ENCODE measurements around the gene MAFF. TPM values are rescaled to one million over a fixed set of nuclear protein-coding genes. Genes with fewer than 3 reads are reported as not detected.

The MAFF gene
- total RNA-seq, 2 experiments from 2014 or later = 15.3 to 16.4 TPM

DNA sequence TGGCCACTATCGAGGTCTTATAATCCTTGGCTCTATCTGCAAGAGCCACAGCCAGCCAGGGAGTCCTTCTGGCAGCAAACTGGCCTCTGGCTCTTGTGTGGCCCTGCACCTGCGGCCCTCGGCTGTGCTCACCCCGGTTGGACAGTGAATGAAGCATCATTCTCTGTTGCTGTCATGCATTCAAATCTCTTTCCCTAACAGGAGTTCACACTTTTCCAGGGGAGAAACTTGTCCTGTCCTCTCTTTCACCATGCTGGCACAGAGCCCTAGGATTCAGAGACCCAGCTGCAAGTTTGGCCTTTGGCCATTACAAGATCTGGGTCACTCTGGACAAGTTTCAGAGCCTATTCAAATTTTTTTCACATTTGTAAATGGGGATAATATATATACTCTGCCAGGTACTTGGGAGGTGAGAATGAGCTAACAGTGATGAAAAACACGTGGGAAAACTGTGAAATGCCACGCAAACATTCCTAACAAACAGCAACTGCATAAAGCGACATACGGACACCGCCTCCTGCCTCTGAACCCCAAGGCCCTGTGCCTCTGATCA, 36.8 kb downstream of the MAFF start:
- ChIA-PET POLR2A (no interaction called here), CTCF (no interaction called here)
- H3K4me1 Mint-ChIP-seq = no peaks in the 10 kb centered on the region
- H3K27me3 Mint-ChIP-seq = no peaks in the 10 kb centered on the region
- H3K27ac Mint-ChIP-seq = no peak overlapping the region
- no peaks in the 10 kb centered on the region for H3K9me3 Mint-ChIP-seq
- DNase-seq = no peak
- no peak overlapping the region for H3K4me3 Mint-ChIP-seq
- peaks cover 4% of the 10 kb centered on the region for H3K36me3 Mint-ChIP-seq (ENCODE audit: low read depth)

DNA sequence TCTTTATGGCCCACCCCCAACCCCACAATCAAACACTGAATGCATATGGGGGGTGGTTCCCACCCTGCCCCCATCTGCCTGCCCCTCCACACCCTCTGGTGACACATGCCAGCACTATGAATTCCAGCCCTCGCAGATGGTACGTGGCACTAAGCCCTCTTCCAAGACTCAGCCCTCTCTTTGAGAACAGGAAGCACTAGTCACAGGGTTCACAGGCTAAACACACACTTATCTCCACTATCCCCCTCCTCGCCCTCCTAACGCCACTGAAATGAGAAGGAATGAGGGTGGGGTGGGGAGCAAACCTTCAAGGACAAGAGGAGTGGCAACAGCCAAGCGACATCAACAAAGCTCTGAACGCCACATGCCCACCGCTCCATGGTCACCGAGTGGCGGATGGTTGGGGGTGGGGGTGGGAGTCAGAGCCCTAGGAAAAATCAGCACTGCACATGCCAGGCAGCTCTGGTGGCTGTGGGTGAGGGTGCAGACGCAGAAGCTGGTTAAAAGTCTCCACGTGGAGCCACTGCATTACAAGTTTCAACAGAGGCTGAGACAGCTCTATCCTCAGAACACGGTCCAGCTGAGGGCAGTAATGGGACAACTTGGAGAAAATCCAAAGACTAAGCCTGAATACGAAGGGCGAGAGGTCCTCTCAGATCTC, 37.4 kb downstream of the MAFF start:
- DNase-seq = no peak
- Mint-ChIP-seq H3K4me3 (no peak overlapping the region), H3K27me3 (no peaks in the 10 kb centered on the region), H3K9me3 (no peaks in the 10 kb centered on the region), H3K36me3 (ENCODE audit: low read depth) (peaks cover 8% of the 10 kb centered on the region), H3K4me1 (no peaks in the 10 kb centered on the region), H3K27ac (no peak overlapping the region)
- ChIA-PET CTCF (no interaction called here), POLR2A (no interaction called here)

DNA sequence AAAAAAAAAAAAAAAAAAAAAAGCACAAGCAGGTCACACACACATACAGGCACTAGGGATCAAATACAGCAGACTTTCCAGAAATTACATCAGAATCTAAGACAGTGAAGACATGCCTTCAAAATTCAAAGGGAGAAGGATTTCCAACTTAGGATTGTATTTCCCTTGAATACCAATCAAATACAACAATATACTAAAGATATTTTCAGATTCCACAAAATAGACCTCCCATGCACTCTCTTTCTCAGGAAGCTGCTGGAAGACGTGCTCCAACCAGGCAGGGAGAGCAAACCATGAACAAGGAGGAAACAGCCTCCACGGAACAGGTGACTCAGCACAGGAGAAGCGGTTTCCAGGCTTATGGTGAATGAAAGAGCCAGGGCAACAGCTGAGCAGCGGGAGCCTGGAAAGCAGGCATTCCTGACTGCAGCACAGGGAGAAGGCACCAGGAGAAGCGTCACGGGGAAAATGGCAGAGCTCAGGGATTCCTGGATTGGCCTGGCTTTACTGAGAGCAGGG, 39.0 kb downstream of the MAFF start:
- no peaks in the 10 kb centered on the region for H3K9me3 Mint-ChIP-seq
- H3K4me1 Mint-ChIP-seq = no peaks in the 10 kb centered on the region
- H3K4me3 Mint-ChIP-seq = no peak overlapping the region
- H3K36me3 Mint-ChIP-seq (ENCODE audit: low read depth) = peaks cover 4% of the 10 kb centered on the region
- ChIA-PET POLR2A (no interaction called here), CTCF (no interaction called here)
- DNase-seq = no peak
- no peak overlapping the region for H3K27ac Mint-ChIP-seq
- no peaks in the 10 kb centered on the region for H3K27me3 Mint-ChIP-seq

DNA sequence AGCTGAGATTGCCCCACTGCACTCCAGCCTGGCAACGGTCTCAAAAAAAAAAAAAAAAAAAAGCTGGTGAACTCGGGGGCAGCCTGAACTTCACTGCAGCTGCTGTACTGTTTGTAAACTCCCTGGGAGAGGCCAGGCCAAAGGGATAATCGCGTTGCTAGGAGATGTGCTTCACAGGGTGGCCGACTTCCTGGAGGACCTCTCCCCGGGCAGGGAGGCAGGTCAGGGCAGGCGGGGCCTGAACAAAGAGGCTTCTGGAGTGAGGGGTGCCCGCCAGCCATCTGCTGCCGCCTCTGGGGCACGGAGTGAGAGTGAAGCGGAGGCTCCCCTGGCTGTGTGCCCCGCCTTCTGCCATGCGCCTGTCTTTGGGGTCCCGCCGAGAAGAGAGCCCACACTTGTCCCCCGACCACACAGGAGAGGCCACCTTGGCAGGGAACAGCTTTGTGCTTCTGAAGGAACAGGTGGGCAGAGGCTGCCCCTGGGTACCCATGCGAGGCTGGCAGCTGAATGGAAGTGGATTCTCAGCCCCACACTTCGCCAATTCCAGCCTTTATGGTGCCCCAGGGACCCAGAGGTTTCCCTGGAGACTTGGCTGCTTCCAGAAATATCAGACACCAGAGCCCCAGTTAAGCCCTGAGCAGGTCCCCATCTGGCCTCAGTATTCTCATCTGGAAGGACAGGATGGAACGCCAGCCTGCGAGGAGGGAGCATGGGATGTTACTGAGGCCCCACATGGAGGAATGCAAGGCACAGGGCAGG, 41.4 kb downstream of the MAFF start:
- no peak for DNase-seq
- Mint-ChIP-seq H3K27me3 (no peaks in the 10 kb centered on the region), H3K4me3 (no peak overlapping the region), H3K36me3 (ENCODE audit: low read depth) (peaks cover 4% of the 10 kb centered on the region), H3K4me1 (no peaks in the 10 kb centered on the region), H3K9me3 (no peaks in the 10 kb centered on the region), H3K27ac (no peak overlapping the region)
- POLR2A ChIA-PET = no interaction called here
- CTCF ChIA-PET = interaction anchor here (0.7 to 1.8 kb wide), 2 partner anchors 13 to 129 kb away, joined by 3 to 6 read pairs; no protein-coding TSS in a partner anchor

DNA sequence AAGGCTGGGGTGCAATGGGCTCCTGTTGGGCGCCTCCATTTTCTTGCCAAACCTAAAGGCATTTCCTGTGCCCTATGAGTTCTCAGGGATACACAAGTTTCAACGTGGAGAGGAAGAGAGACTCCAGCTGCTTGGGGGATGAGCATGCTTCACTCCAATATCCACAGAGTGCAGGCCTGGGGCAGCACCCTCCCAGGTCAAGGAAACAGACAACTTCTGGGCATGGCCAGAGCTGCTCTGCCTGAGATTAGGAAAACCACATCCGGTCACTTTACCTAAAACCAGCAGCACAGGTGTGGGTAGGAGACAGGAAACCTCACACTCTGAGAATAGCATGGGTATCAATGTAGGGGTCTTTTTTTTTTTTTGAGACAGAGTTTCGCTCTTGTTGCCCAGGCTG, 42.3 kb downstream of the MAFF start:
- H3K4me3 Mint-ChIP-seq = no peak overlapping the region

DNA sequence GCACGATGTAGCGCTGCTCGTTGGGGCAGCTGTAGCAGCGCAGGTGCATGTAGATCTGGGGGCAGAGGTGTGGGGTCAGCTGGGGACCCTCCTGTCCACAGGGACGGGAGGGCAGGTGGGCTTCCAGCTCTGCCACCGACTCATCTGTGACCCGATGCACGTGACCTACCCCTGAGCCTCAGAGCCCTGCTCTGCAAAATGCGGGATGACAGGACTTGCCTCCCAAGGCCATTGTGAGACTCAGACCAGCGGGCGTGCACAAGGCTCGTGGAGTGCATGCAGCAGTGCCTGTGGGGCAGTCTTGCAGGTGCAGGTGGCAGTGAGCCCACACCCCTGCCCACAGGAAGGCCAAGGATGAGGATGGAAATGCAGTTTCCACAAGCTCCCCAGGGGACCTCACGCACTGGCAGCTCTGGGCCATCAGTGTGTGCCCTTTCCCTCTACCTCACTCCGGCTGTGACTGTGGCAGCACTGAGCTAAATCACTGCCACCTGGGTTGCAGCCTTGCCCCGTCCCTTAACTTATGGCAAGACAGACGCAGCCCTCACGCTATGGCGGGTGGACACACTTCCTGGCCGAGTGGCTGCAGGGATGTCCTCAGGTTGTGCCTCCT, 44.4 kb downstream of the MAFF start:
- no peaks in the 10 kb centered on the region for H3K4me1 Mint-ChIP-seq
- ChIA-PET CTCF (no interaction called here), POLR2A (no interaction called here)
- no peak overlapping the region for H3K27ac Mint-ChIP-seq
- H3K36me3 Mint-ChIP-seq (ENCODE audit: low read depth) = peaks cover 8% of the 10 kb centered on the region
- no peaks in the 10 kb centered on the region for H3K27me3 Mint-ChIP-seq
- H3K4me3 Mint-ChIP-seq = no peak overlapping the region
- no peak for DNase-seq
- no peaks in the 10 kb centered on the region for H3K9me3 Mint-ChIP-seq

More for the DNA sequence above, 42.3 kb downstream of the MAFF start:
- CTCF ChIA-PET = no interaction called here
- DNase-seq = no peak
- H3K9me3 Mint-ChIP-seq = no peaks in the 10 kb centered on the region
- H3K27me3 Mint-ChIP-seq = no peaks in the 10 kb centered on the region
- H3K27ac Mint-ChIP-seq = no peak overlapping the region
- POLR2A ChIA-PET = no interaction called here
- no peaks in the 10 kb centered on the region for H3K4me1 Mint-ChIP-seq
- peaks cover 4% of the 10 kb centered on the region for H3K36me3 Mint-ChIP-seq (ENCODE audit: low read depth)

DNA sequence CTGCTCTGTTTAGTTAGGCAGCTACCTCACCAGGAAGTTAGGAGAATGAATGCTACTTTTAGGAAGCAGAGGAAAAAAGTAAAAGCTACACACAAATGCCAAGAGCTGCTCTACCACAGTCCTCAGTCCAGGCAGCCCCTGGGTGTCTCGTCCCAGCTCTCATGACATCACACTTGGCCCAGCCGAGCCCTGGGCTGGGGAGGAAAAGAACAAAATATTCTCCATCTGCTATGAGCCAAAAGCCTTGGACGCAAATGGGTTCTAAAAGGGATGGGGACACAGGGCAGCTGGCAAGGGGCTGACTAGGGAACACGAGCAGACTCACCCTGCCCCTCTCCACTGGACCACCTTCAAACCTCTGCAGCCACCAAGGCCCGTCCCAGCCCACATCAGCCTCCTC, 44.9 kb downstream of the MAFF start:
- peaks cover 8% of the 10 kb centered on the region for H3K36me3 Mint-ChIP-seq (ENCODE audit: low read depth)
- H3K9me3 Mint-ChIP-seq = no peaks in the 10 kb centered on the region
- ChIA-PET POLR2A (no interaction called here), CTCF (no interaction called here)
- no peak overlapping the region for H3K4me3 Mint-ChIP-seq
- no peak for DNase-seq
- no peak overlapping the region for H3K27ac Mint-ChIP-seq
- no peaks in the 10 kb centered on the region for H3K27me3 Mint-ChIP-seq
- H3K4me1 Mint-ChIP-seq = no peaks in the 10 kb centered on the region

DNA sequence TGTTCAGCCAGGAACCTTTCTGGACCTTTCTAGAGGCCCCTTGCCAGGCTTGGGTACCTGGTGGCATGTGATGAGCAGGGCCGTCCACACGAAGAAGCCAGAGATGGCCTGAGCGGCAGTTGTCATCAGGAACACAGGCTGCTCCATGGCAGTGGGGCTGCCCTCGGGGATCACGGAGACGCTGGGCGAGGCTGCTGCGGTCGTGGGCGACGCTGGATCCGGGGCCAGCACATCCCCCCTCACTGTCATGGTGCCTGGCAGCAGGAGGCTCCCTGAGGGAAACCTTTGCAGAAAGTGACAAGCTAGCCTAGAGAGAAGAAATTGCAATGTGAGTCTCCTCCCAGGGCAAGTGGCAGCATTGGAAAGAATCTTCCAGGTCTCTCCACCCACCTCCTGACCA, 45.9 kb downstream of the MAFF start:
- no peak overlapping the region for H3K27ac Mint-ChIP-seq
- H3K36me3 Mint-ChIP-seq (ENCODE audit: low read depth) = peaks cover 8% of the 10 kb centered on the region
- CTCF ChIA-PET = no interaction called here
- POLR2A ChIA-PET = no interaction called here
- no peak overlapping the region for H3K4me3 Mint-ChIP-seq
- no peaks in the 10 kb centered on the region for H3K9me3 Mint-ChIP-seq
- H3K4me1 Mint-ChIP-seq = no peaks in the 10 kb centered on the region
- H3K27me3 Mint-ChIP-seq = no peaks in the 10 kb centered on the region
- DNase-seq = no peak

DNA sequence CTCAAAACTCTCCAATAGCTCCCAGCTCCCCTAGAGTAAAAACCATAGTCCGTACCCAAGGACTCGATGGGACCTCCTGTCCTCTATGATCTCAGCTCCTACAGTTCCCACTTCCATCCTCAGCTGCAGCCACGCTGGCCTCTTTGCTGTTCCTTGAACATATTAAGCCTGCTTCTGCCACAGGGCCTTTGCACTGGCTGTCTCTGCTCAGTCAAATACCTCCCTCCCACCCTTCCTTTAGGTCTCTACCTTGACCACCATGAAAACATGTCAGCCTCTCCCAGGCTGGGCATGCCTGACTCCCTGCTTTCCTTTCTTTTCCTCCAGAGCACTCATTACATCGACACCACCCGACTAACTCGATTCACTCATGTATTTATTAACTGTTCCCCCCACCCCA, 46.5 kb downstream of the MAFF start:
- H3K27me3 Mint-ChIP-seq = no peaks in the 10 kb centered on the region
- H3K36me3 Mint-ChIP-seq (ENCODE audit: low read depth) = peaks cover 8% of the 10 kb centered on the region
- CTCF ChIA-PET = no interaction called here
- no peaks in the 10 kb centered on the region for H3K9me3 Mint-ChIP-seq
- H3K27ac Mint-ChIP-seq = no peak overlapping the region
- no peak overlapping the region for H3K4me3 Mint-ChIP-seq
- no peaks in the 10 kb centered on the region for H3K4me1 Mint-ChIP-seq
- POLR2A ChIA-PET = no interaction called here
- no peak for DNase-seq

DNA sequence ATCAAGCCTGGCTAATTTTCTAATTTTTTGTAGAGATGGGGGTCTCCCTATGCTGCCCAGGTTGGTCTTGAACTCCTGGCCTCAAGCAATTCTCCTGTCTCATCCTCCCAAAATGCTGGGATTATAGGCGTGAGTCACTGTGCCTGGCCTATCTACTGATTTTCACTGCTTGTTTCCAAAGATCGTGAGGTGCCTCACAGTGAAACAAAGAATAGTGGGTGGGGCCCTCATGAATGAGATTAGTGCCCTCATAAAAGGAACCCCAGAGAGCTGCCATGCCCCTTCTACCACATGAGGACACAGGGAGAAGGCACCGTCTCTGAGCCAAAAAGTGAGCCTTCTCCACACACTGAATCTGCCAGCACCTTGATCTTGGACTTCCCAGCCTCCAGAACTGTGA, 47.5 kb downstream of the MAFF start:
- DNase-seq = no peak
- Mint-ChIP-seq H3K36me3 (ENCODE audit: low read depth) (peaks cover 4% of the 10 kb centered on the region), H3K27me3 (no peaks in the 10 kb centered on the region), H3K4me1 (no peaks in the 10 kb centered on the region), H3K9me3 (no peaks in the 10 kb centered on the region), H3K27ac (no peak overlapping the region), H3K4me3 (no peak overlapping the region)
- POLR2A ChIA-PET = no interaction called here
- CTCF ChIA-PET = interaction anchor here (0.6 kb wide), 1 partner anchor 79 kb away, joined by 4 read pairs; no protein-coding TSS in a partner anchor

DNA sequence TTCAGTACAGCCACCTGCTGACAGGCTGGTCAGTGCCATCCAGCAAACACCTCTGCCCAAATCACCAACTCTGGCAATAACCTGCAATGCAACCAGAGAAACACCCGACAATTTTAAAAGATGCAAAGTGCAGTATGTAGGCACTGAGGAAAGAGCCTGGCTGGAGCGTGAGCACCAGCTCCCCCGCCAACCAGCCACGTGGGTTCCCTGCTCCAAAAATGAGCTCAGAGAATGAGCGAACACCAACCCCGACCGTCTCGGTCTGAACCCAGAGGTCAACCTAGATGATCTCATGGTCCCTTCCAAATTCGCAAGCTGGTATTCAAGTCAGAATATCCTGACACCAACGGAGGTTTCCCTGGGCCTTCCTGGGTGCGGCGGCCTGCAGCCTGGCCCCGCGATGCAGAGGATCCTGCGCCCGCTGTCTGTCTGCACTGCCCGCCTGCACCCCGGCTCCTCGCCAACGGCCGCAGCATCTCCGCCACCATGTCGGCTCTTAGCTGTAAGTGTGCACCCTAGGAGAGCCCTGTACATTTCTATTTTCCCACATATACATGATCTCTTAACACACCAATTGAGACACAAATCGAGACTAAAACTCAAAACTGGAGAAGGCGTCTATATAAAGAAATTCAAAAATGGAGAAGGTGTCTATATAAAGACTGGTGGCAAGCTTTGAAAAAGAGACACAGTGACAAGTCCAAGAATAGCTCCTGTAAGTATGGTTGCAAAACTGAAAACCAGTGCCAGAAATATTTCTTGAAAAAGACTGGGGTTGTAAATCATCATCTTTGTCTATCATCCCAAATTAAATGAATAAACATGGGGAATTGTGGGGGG, 48.2 kb downstream of the MAFF start:
- ChIA-PET POLR2A (no interaction called here), CTCF (interaction anchor here (0.6 kb wide), 1 partner anchor 78 kb away, joined by 4 read pairs; no protein-coding TSS in a partner anchor)
- Mint-ChIP-seq H3K4me1 (no peaks in the 10 kb centered on the region), H3K9me3 (no peaks in the 10 kb centered on the region), H3K27ac (no peak overlapping the region), H3K4me3 (no peak overlapping the region), H3K27me3 (no peaks in the 10 kb centered on the region), H3K36me3 (ENCODE audit: low read depth) (peaks cover 4% of the 10 kb centered on the region)
- no peak for DNase-seq

DNA sequence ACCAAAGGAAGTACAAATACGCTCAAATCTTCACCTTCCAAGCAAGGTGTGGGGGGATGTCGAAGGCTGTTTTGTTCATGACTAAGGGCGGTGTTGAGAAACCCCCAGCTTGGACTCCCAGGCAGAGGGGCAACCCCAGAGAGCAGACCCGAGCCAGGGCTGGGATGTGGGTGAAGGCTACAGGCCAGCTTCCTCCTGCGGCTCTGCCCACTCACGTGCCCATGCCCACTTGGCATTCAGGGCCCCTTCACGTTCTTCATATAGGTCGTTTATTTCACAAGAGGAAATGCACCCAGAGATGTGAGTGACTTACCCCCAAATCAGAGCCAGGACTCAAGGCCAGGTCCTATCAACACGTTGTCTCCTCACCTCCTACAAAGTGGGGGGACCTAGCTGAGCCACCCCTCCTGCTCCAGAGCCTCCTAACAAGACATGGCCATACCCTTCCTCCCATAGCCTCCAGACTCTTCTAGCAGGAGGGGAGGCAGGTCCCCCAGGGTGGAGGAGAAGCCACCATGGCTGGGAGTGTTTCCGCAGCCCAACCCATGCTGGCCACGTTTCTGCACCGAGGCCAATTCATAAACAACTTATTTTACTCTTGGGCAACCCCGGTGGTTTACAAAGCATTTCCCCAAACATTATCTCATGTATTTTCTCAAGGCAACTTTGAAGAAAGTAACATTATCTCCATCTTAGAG, 49.0 kb downstream of the MAFF start:
- no peak overlapping the region for H3K27ac Mint-ChIP-seq
- H3K27me3 Mint-ChIP-seq = no peaks in the 10 kb centered on the region
- no peak for DNase-seq
- peaks cover 4% of the 10 kb centered on the region for H3K36me3 Mint-ChIP-seq (ENCODE audit: low read depth)
- no peak overlapping the region for H3K4me3 Mint-ChIP-seq
- no peaks in the 10 kb centered on the region for H3K4me1 Mint-ChIP-seq
- CTCF ChIA-PET = no interaction called here
- no peaks in the 10 kb centered on the region for H3K9me3 Mint-ChIP-seq
- POLR2A ChIA-PET = no interaction called here

Measured in activated CD4-positive, alpha-beta memory T cell treated with anti-CD3 and anti-CD28 coated beads, Interleukin-2, amount 10 ng/mL, durations not matched to agents 7 days and 5 days (primary cell).